ENCODE measurements around the gene ABCA3.

Gene ABCA3

GRCh38 chr16:2329532-2329931 lies 11.0 kb downstream of the ABCA3 start:
- DNase-seq (ENCODE audit: low read depth): no peak
- TF ChIP-seq, protein P1, sequence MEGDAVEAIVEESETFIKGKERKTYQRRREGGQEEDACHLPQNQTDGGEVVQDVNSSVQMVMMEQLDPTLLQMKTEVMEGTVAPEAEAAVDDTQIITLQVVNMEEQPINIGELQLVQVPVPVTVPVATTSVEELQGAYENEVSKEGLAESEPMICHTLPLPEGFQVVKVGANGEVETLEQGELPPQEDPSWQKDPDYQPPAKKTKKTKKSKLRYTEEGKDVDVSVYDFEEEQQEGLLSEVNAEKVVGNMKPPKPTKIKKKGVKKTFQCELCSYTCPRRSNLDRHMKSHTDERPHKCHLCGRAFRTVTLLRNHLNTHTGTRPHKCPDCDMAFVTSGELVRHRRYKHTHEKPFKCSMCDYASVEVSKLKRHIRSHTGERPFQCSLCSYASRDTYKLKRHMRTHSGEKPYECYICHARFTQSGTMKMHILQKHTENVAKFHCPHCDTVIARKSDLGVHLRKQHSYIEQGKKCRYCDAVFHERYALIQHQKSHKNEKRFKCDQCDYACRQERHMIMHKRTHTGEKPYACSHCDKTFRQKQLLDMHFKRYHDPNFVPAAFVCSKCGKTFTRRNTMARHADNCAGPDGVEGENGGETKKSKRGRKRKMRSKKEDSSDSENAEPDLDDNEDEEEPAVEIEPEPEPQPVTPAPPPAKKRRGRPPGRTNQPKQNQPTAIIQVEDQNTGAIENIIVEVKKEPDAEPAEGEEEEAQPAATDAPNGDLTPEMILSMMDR (conservative IDR thresholded peaks at IDR 0.05; ENCODE audit: control insufficient read depth, insufficient read depth, low read depth, low read length): no peak

GRCh38 chr16:2328428-2328827 lies 12.1 kb downstream of the ABCA3 start:
- TF ChIP-seq, protein P1 (conservative IDR thresholded peaks at IDR 0.05; ENCODE audit: control insufficient read depth, insufficient read depth, low read depth, low read length): no peak

More at GRCh38 chr16:2329532-2329931, 11.0 kb downstream of the ABCA3 start:
- no peak overlapping the region for H3K4me3 ChIP-seq (ENCODE audit: control insufficient read depth, low read depth, low read length)

DNA sequence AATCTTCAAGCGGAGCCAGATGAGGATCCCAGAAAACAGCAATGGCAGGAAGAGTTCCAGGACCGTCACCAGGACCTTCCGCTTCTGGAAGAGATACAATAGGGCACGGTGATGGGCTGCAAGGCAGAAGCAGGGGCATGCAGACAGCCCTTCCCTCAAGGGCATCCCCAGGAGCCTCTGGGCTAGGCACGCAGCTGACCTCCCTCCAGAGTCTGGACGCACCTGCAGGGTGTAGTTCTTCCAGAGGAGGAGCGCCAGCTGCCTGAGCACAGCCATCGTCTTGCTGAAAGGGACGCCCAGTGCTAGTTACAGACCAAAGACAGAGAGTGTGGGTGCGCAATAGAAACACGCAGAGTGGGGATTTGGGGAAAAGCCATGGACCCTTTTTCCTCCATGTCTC lies 14.3 kb downstream of the ABCA3 start:
- no peak for DNase-seq (ENCODE audit: low read depth)
- TF ChIP-seq, protein P1 (conservative IDR thresholded peaks at IDR 0.05; ENCODE audit: control insufficient read depth, insufficient read depth, low read depth, low read length): no peak

More at GRCh38 chr16:2328428-2328827, 12.1 kb downstream of the ABCA3 start:
- DNase-seq (ENCODE audit: low read depth): no peak
- no peak overlapping the region for H3K4me3 ChIP-seq (ENCODE audit: control insufficient read depth, low read depth, low read length)

GRCh38 chr16:2325791-2326190 lies 14.7 kb downstream of the ABCA3 start:
- H3K4me3 ChIP-seq (ENCODE audit: control insufficient read depth, low read depth, low read length): no peak overlapping the region
- no peak for DNase-seq (ENCODE audit: low read depth)
- TF ChIP-seq, protein P1 (conservative IDR thresholded peaks at IDR 0.05; ENCODE audit: control insufficient read depth, insufficient read depth, low read depth, low read length): no peak

More for the DNA sequence above, 14.3 kb downstream of the ABCA3 start:
- H3K4me3 ChIP-seq (ENCODE audit: control insufficient read depth, low read depth, low read length): no peak overlapping the region

- DNase-seq (ENCODE audit: low read depth): no peak
- TF ChIP-seq, protein P1 (conservative IDR thresholded peaks at IDR 0.05; ENCODE audit: control insufficient read depth, insufficient read depth, low read depth, low read length): no peak
- no peak overlapping the region for H3K4me3 ChIP-seq (ENCODE audit: control insufficient read depth, low read depth, low read length)
Observed at GRCh38 chr16:2325181-2325580, 15.3 kb downstream of the ABCA3 start.

DNA sequence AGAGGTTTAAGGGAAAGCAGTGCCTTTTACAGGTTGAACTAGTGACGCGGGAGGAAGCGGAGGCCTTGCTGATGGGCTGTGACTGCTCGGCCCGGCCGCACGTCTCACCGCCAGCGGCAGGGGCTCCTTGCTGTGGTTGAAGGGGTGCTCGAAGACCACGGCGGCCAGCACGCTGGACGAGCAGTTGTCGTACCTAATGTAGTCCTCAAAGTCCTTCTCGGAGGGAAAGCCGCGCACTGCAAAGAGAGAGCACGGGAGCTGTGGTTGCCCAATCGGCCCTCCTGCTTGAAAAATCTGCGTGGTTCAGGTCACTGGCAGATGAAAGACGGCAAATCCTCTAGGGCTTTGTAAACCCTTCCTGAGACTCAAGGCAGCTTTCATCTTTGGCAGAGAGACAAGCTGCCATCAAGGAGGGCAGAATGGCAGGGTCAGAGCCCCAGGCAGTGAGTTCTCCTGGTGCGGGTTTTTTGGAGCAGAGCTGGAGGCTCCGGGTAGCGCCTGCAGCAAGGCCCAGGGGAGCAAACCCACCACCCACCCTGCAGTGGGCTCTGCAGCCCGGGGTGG lies 16.1 kb downstream of the ABCA3 start:
- no peak for DNase-seq (ENCODE audit: low read depth)
- H3K4me3 ChIP-seq (ENCODE audit: control insufficient read depth, low read depth, low read length): no peak overlapping the region
- TF ChIP-seq, protein P1 (conservative IDR thresholded peaks at IDR 0.05; ENCODE audit: control insufficient read depth, insufficient read depth, low read depth, low read length): no peak

DNA sequence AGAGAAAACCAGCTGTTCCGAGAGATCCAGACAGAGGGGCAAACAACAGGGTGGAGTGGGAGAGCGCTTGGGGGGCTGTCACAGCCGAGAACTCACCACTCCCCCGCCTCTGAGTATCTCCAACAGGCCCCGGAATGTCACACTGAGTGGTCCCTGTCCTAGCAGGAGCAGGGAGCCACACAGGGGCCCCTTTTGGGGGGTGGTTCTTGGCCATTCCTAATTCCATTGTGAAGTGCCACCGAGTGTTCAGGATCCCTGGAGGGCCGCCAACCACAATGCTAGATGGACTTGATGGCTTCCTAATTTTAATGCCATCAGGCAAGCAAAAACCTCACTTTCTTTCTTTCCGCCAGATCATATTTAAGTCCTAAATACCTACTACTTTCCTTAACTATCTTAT lies 16.8 kb downstream of the ABCA3 start:
- no peak overlapping the region for H3K4me3 ChIP-seq (ENCODE audit: control insufficient read depth, low read depth, low read length)
- TF ChIP-seq, protein P1 (conservative IDR thresholded peaks at IDR 0.05; ENCODE audit: control insufficient read depth, insufficient read depth, low read depth, low read length): no peak
- DNase-seq (ENCODE audit: low read depth): no peak
